Measurements from ENCODE around the gene ZNF18.
"Not testable (repeated sequence)": the region's sequence is repeated elsewhere in the genome, so short reads cannot be mapped to it uniquely, and the experiment has no call there.

ZNF18 gene

DNA sequence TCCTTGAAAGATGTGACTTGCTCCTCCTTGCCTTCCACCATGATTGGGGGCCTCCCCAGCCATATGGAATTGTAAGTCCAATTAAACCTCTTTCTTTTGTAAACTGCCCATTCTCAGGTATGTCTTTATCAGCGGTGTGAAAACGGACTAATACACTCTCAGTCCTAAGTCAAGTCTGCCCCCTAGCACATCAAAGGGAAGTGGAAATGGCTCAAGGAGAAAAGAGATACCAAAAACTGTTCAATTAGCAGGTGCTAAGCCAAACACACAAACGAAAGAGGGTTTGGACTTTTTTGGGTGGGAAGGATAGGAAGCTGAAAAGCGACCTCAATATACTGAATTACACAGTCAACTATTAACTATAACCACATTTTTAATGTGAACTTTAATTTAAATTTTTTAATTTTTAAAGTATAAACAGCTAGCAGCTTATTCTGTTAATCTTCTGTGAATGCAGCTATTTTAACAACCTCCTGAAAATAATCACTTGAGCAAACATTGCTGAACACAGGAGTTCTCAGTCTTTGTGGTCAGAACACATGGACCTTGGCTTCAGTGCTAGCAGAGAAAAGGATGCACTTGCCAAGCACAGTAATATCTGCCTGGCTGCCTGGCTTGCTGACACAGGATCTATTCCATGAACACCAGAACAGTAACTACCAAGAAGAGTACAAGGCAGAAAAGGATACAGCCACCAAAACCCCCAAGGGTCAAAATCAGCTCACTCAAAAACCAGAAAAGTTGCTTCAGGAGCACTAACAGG lies 10.9 kb downstream of the ZNF18 start:
- DNase-seq = no peak

DNA sequence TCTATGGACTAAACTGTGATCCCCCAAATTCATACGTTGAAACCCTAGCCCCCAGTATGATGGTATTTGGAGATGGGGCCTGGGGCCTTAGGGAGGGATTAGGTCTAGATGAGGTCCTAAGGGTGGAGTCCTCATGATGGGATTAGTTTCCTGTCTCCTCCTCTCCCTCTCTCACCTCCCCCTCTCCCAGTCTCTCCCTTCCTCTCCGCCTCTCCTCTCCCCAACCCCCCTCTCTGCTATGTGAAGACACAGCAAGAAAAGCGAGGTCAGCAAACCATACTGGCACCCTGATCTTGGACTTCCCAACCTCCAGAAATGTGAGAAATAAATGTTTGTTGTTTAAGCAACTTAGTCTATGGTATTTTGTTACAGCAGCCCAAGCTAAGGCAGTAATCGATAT lies 15.4 kb downstream of the ZNF18 start:
- no peak for DNase-seq

DNA sequence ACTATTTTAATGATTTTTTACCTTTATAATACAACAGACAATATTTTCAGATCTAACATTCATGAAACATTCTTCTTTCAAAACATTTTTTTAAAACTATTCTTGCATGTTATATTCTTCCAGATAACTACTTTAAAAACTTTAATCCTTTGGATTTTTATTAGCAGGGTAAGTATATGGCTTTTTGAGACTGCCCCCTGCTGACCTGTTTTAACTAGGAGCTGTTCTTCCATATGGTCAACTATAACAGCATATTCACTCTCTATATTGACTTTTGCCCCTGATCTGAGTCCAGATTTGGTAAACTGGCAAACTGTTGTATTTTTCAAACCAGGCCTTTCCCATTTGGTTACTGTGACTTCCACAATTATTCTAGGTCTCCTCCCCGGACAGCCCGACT lies 16.5 kb downstream of the ZNF18 start:
- DNase-seq = no peak

DNA sequence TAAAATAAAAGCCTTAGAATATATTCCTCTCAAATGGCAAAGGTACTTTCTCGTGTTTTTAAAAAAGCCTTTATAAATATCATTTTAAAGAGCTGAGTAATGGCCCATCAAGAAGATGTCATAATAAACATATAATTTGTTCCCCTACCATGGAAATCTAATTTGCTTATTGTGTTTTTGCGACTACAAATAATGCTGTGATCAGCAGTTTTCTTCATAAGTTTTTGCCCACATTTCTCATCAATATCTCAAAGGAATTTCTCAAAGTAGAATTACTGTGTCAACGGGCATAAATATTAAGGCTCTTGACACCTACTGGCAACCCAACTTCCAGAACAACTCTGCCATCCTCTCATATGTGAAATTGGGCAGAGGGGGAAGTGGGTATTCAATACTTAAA lies 17.5 kb downstream of the ZNF18 start:
- DNase-seq = no peak

DNA sequence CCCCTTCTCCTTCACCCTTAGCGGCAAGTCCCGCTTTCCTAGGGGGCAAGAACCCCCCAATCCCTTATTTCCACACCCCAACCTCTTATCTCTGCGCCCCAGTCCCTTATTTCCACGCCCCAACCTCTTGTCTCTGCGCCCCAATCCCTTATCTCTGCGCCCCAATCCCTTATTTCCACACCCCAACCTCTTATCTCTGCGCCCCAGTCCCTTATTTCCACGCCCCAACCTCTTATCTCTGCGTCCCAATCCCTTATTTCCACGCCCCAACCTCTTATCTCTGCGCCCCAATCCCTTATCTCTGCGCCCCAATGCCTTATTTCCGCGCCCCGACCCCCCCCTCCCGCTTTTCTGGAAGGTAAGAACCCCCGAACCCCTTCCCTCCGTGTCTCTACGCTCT lies 24.5 kb downstream of the ZNF18 start:
- DNase-seq = not testable (repeated sequence)

DNA sequence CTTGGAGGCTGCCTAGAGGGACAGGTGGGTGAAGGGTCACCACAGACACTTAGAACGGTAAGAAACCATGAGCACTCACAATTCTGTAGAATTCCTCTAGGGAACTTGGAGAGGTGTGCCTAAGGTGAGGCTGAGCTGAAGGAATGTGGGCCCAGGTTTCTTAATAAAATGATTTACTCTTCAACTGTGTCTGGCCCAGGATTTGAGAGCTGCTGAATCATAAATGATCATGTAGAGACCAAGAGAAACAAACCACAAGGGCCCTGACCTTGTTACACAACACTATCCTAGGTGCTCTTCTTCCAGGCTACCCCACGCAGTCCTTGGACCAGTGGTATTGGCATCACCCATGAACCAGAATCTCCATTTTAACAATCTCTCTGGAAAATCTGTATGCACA lies 27.7 kb downstream of the ZNF18 start:
- DNase-seq = no peak

DNA sequence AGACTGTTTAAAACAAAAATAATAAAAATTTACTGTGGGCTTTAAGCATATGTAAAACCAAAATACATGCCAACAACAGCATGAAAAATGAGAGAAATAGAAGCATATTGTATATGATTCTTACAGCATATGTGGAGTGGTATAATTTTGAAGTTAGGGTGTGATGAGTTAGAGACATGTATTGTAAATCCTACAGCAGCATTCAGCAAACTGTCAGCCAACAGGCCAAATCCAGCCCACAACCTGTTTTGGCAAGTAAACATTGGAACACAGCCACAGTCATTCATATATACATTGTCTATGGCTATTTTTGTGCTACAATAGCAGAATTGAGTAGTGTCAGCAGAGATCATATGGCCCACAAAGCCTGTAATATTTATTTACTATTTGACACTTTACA lies 42.3 kb downstream of the ZNF18 start:
- no peak for DNase-seq

DNA sequence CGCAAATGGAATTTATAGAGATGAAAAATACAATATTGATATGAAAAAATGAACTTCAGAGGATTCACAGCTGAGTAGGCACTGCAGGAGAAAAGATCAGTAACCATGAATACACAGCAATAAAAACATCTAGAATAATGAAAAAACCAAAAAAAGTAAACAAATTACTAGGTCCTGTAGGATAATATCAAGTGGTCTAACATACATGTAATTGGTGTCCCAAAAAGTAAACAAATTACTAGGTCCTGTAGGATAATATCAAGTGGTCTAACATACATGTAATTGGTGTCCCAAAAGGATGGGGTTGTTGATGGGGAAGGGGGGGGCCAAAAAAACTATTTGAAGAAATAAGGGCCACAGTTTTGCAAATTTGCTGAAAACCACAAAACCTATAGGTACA lies 43.4 kb downstream of the ZNF18 start:
- no peak for DNase-seq

DNA sequence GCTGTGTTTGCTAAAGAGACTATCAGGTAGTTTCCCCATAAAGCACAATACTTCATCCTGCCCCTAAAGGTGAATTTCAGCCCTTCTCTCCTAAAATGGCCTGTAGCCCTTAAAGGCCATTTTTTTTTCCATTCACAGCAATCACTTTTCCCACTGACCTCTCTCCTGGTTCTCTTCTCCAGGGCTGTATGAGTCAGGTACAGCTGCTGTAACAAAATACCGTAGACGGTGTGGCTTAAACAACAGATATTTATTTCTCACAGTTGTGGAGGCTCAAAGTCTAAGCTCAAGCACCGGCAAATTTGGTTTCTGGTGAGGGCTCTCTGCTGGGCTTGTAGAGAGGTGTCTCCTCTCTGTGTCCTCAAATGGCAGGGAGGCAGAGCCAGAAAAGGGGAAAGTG lies 44.7 kb downstream of the ZNF18 start:
- no peak for DNase-seq

DNA sequence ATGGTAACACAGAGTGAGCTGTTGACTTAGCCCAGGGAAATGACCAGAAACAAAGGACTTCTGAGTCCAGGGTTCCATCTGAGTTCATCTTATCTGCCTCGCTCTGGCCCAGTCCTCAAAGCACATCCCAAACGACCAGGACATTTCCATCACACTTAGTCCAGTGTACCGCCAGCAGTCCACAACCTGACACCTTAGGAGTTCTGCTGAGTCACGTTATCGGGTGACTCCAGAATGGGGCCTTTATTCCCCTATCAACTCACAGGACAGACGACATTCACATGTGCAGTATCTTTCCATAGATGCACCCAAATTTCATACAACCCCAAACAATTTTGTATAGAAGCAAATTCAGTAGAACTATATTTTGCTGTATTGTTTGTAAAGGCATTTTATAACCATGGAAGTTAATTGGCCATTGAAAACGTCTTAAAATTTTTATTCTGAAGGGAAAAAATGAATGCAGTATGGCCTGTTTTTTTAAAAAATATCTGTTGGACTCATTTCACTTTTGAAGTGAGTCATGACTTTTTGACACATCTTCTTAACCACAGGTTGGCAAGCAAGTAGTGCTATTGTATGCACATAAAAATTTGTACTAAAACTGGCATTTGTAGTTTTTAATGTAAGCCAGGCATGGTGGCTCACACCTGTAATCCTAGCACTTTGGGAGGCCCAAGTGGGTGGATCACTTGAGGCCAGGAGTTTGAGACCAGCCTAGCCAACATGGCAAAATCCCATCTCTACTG lies 46.3 kb downstream of the ZNF18 start:
- no peak for DNase-seq

DNA sequence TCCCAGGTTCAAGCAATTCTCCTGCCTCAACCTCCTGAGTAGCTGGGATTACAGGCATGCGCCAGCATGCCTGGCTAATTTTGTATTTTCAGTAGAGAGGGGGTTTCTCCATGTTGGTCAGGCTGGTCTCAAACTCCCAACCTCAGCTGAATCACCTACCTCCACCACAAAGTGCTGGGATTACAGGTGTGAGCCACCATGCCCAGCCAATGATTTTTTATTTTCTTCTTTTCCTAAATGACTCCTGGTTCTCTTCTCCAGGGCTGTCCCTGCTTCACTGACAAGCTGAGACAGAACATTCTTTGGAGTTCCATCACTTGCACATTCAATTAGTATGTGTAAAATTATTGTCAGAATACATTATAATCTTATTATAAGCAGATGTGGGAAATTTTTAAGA lies 47.7 kb downstream of the ZNF18 start:
- not testable (repeated sequence) for DNase-seq

DNA sequence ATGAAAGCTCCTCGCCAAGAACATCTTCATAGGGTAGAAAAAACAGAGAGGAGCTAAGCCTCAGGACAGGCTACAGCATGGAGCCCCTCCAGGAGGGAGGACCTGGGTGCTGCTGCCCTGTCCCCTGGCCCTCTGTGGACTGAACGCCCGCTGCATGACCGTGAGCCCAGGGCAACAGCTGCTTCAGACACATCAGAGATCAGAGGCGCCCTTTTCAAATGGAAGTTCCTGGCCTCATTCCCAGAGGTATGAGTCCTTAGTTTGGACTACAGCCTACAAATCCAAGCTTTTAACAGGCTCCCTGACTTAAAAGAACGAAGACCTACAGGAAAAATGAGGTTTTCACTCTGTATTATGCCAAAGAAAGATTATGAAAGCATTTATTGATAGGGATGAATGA lies 48.5 kb downstream of the ZNF18 start:
- no peak for DNase-seq

DNA sequence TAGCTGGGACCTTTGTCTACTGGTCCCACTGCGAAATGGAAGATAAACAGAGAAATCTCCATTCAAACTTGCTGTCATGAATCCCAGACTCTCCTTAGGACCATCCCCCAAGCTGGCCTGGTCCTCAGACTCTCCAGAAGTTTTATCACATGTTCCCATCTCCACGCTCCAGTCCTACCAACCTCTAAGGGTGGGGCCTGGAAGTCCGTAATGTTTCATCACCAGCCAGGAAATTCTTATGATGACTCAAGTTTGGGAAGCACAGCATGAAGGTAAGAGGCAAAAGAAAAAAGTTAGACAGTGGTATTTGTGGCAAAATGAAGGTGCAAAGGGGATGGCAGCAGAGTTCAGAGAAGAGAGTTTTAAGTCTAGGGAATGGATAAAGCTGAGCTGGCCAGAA lies 52.7 kb downstream of the ZNF18 start:
- DNase-seq = no peak

DNA sequence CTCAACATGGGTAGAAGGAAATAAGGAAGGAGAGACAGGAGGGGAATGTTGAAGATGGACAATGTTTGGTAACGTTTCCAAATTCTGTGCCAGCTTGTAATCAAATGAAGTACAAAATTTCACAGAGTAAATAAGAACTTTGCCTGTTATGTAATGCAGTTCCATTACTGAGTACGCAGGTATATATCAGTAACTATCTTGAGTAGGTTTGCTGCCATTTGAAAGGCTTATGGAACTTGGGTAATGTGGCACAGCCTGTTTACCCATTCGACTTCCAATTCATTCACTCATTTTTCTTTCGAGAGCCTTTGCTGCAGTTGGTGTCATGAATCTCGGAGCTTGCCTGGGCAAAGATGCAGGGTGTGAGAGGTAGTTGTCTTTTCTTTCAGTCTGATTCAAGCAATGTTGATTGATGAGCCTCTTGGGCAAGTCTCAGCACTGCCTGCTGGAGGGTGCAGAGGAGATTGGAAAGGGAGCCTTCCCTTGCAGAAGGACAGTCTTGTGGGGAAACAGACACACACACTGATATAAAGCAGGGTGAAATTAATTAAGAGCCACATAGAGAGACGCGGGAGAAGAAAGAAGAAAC lies 53.4 kb downstream of the ZNF18 start:
- no peak for DNase-seq

DNA sequence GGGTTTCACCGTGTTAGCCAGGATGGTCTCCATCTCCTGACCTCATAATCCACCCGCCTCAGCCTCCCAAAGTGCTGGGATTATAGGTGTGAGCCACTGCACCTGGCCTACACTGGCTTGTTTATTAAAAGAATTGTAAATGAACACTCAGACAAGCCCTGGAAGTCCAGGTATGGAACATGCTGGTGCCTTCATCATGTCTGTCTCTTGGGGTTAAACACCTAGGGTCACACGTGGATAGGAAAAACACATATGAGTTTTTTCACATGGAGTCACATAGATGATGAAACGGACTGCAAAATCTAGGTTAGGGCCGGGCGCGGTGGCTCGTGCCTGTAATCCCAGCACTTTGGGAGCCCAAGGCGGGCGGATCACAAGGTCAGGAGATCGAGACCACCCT lies 54.2 kb downstream of the ZNF18 start:
- not testable (repeated sequence) for DNase-seq

DNA sequence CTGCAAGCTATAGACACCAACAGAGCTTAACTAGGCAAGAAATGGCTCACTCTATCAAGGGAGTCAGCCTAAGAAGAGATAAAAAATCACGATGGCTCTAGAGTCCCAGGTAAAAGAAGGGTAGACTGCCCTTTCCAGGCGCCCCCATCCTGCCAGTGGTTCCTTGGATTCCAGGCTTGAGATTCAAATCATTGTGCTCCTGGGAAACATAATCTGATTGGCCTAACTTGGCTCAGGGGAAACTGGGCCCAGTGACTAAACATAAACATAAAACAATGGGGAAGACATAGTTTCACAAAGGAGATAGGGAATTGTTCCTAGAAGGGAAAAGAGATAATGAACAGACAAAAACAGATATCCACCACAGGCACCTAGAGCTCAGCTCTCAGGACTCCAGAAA lies 56.4 kb downstream of the ZNF18 start:
- DNase-seq = no peak

DNA sequence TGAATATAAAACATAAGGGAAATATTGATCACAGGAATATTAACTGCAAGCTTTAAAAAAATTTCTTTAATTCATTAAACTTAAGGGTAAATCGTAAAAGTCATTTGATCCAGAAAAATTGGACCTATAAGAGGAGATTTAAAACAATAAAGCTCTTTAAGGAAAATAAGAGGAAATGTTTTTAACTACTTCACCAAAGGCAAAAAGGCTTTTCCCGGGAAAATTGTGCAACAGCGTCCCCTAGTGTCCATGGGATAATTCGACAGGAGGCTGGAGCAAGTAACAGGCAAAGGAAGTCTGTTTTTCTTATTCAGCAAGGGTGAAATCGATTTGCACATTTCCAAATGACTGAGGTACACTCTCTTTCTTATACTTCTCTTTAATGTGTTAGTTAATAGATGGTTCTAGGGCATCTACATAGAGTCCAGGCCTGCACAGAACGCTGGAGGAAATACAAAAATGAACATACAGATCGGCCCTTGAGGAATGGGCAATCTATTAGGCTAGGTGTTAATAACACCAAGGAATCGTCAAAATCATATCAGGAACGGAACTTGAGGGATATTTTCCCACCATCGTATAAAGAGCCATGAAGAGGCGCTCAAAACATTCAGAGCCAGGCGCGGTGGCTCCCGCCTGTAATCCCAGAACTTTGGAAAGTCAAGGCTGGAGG lies 61.4 kb downstream of the ZNF18 start:
- peak; percentile 17 to 45 for DNase-seq

DNA sequence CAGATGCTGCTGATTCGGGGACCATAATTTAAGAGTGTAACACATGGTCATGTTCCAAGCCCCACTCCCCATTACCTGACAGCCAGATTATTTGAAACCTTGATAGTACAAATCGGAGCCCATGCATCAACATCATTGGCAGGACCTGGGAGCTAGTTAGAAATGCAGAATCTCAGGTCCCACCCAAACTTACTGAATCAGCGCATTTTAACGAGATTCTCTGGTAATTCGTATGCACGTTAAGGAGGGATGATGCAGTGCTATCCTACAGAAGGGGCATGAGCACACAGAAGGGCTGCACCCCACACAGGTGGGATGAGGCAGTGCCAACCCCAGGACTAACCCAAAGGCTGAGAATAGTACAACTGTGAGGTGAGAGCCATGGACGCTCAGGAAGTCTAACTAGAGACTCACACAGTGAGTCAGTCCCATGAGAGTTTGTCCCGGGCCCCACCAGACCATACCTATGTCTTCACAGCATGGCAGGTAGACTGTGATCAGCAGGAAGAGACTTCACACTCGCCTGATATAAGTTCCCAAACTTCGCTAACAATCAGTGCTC lies 64.9 kb downstream of the ZNF18 start:
- DNase-seq = no peak

DNA sequence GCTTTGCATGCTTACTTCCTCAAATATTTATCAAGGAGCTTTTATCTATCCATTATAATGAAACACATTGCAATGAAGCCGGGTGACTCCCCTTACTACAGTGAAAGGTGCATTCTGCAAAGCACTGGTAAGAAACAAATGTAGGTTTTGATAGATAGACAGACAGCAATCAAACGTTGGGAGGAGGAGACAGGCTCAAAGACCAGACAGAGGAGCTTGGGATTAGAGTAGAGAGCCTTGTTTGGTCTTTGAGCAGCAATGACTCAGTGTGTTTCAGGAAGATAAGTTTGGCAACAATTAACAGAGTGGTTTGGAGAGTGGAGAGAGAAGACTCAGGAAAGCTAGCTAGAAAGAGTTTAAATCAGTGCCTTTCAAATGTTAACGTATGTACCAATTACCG lies 68.8 kb downstream of the ZNF18 start:
- DNase-seq = no peak

Data from activated CD4-positive, alpha-beta T cell treated with anti-CD3 and anti-CD28 coated beads, Interleukin-2, amount 50 U/mL, for 48 hours (primary cell).